ENCODE data around the gene PLEKHS1. TPM values are rescaled to one million over a fixed set of nuclear protein-coding genes. Genes with fewer than 3 reads are reported as not detected.
A peak's percentile ranks its signal among the peaks of the same experiment; 100 is the strongest.
"Not testable (repeated sequence)": the region's sequence is repeated elsewhere in the genome, so short reads cannot be mapped to it uniquely, and the experiment has no call there.

Gene PLEKHS1
- total and polyA plus RNA-seq, 11 donors: not detected

DNA sequence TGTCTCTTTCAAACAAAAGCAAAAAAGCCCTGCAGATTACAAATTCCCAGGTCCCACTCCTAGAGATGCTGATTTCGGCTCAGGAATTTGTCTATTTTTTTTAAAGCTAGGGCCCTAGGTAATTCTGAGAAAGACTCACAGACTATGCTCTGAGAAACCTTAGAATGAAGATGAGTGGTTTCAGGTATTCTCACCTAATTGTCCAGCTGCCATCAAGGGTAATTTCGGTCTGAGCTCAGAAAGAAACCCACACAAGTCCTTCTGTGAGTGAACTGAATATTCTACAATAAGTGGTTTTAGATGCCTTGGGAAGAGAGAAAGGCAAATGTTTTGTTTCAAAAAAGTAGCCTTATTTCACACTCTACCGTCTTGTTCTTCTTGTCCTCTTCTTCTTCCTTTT is 56.7 kb downstream of the PLEKHS1 start:
- Histone ChIP-seq H3K4me1 (no peaks in the 10 kb centered on the region), H3K27me3 (peaks cover 0 to 8% (median 0%) of the 10 kb centered on the region in 9 donors), H3K9me3 (no peaks in the 10 kb centered on the region), H3K4me3 (no peak overlapping the region), H3K27ac (no peak overlapping the region), H3K36me3 (no peaks in the 10 kb centered on the region)
- intact Hi-C loops (cut with DNase I): no loop called here
- DNase-seq (no peak), ATAC-seq (no peak)
- WGBS, 4 donors: 81 to 89% (median 85%) methylated on average over 3 of the region's 3 CpGs
- no peak for TF ChIP-seq CTCF (IDR thresholded peaks at IDR 0.05)
- TF ChIP-seq POLR2A (IDR thresholded peaks at IDR 0.05): no peak

GRCh38 chr10:113814700-113815099 is 63.2 kb downstream of the PLEKHS1 start:
- DNase-seq; H3K36me3 ChIP-seq; ATAC-seq; H3K9me3 ChIP-seq; H3K27me3 ChIP-seq; H3K27ac ChIP-seq; intact Hi-C loops (cut with DNase I); H3K4me3 ChIP-seq: not testable (repeated sequence)
- 92 to 100% (median 97%) methylated on average over 1 of the region's 1 CpG for WGBS, 4 donors
- peaks cover 0 to 12% (median 0%) of the 10 kb centered on the region in 12 donors for H3K4me1 ChIP-seq

GRCh38 chr10:113819989-113820388 is 68.5 kb downstream of the PLEKHS1 start:
- intact Hi-C loops (cut with DNase I): no loop called here
- no peak overlapping the region for H3K27ac ChIP-seq
- TF ChIP-seq POLR2A (IDR thresholded peaks at IDR 0.05): no peak
- no peak for TF ChIP-seq CTCF (IDR thresholded peaks at IDR 0.05)
- ATAC-seq (no peak), DNase-seq (no peak)
- no peaks in the 10 kb centered on the region for H3K9me3 ChIP-seq
- H3K4me3 ChIP-seq: no peak overlapping the region
- 74 to 86% (median 77%) methylated on average over 4 of the region's 4 CpGs for WGBS, 4 donors
- H3K36me3 ChIP-seq: no peaks in the 10 kb centered on the region
- H3K27me3 ChIP-seq: no peaks in the 10 kb centered on the region
- peaks cover 0 to 13% (median 0%) of the 10 kb centered on the region in 12 donors for H3K4me1 ChIP-seq

DNA sequence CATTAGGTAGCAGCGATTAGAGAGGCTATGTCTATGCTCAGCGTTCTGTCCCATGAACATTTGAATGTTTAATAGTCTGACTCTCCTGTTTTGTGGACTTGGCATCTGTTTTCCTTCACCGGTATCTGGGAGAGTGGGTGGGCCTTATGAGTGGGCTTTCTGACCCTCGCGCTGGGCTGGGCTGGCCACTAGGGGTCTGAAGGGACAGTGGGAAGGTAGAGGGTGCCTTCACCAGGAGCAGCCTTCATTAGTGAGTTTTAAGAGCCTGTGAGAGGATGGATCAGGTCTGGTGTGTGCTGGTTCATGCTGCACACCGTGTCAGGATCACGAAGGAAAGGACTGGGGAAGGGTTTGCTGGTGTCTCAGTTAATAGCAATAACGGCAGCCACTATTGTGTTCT is 69.0 kb downstream of the PLEKHS1 start:
- Histone ChIP-seq H3K4me1 (peaks cover 0 to 13% (median 0%) of the 10 kb centered on the region in 12 donors), H3K4me3 (no peak overlapping the region), H3K27me3 (no peaks in the 10 kb centered on the region), H3K9me3 (no peaks in the 10 kb centered on the region), H3K27ac (no peak overlapping the region), H3K36me3 (no peaks in the 10 kb centered on the region)
- 44 to 56% (median 47%) methylated on average over 8 of the region's 8 CpGs for WGBS, 4 donors
- intact Hi-C loops (cut with DNase I): no loop called here
- peak in 2 of 4 donors; percentile 16 to 20 for ATAC-seq
- TF ChIP-seq POLR2A (IDR thresholded peaks at IDR 0.05) (no peak), CTCF (IDR thresholded peaks at IDR 0.05) (no peak)
- DNase-seq: no peak

- H3K27me3 ChIP-seq; H3K27ac ChIP-seq; H3K36me3 ChIP-seq; H3K9me3 ChIP-seq; intact Hi-C loops (cut with DNase I); DNase-seq; ATAC-seq; H3K4me3 ChIP-seq: not testable (repeated sequence)
- peaks cover 0 to 13% (median 0%) of the 10 kb centered on the region in 12 donors for H3K4me1 ChIP-seq
- WGBS, 4 donors: 52 to 89% (median 80%) methylated on average over 3 of the region's 3 CpGs
Measured at GRCh38 chr10:113821306-113821705, 69.8 kb downstream of the PLEKHS1 start.
